GM04503 (cell line): ENCODE results near the gene OXT.

Source experiments
- DNase-seq: peaks from one replicate; pipeline ENCODE4 v3.0.0-alpha.2; 2012; ENCODE audit warnings: low read depth

The OXT gene

GRCh38 chr20:3084283-3084985, 13.0 kb downstream of the OXT start, which contains the start of gene AVP:
Gene AVP (minus strand): TSS chr20:3084724. CDS start chr20:3084674, 50 bp downstream.
- DNase-seq = no peak

GRCh38 chr20:3084986-3085360, 13.6 kb downstream of the OXT start:
- DNase-seq = no peak

- no peak for DNase-seq
These were observed 14.2 kb downstream of the OXT start for GRCh38 chr20:3085571-3086072.

- no peak for DNase-seq
These were observed 16.6 kb downstream of the OXT start for GRCh38 chr20:3088031-3088430.

GRCh38 chr20:3090565-3090964, 19.1 kb downstream of the OXT start:
- DNase-seq = no peak

- no peak for DNase-seq
These were observed 21.4 kb downstream of the OXT start for GRCh38 chr20:3092611-3093379.

- DNase-seq = no peak
These were observed 22.5 kb downstream of the OXT start for GRCh38 chr20:3093861-3094361.

- DNase-seq = no peak
These were observed 23.6 kb downstream of the OXT start for GRCh38 chr20:3094848-3095629.

- no peak for DNase-seq
These were observed 29.1 kb downstream of the OXT start for GRCh38 chr20:3100480-3100879.

GRCh38 chr20:3101251-3101650, 29.8 kb downstream of the OXT start:
- DNase-seq = no peak

GRCh38 chr20:3101737-3102574, 30.5 kb downstream of the OXT start:
- no peak for DNase-seq

GRCh38 chr20:3102575-3103368, 31.4 kb downstream of the OXT start:
- DNase-seq = no peak

- DNase-seq = no peak
These were observed 32.1 kb downstream of the OXT start for GRCh38 chr20:3103369-3104032.

- DNase-seq = no peak
These were observed 34.1 kb downstream of the OXT start for GRCh38 chr20:3105256-3106137.

GRCh38 chr20:3106185-3106584, 34.8 kb downstream of the OXT start:
- no peak for DNase-seq

GRCh38 chr20:3106658-3107463, 35.4 kb downstream of the OXT start:
- no peak for DNase-seq

GRCh38 chr20:3107464-3108025, 36.1 kb downstream of the OXT start:
- no peak for DNase-seq
